Measurements from ENCODE around the gene FGF2.

- no peak for TF ChIP-seq YY1 (tag by site-specific recombination; IDR thresholded peaks at IDR 0.05)
- TF ChIP-seq ZNF433 (tag by site-specific recombination; IDR thresholded peaks at IDR 0.05; ENCODE audit: low read depth) = no peak
- TF ChIP-seq, protein P1, sequence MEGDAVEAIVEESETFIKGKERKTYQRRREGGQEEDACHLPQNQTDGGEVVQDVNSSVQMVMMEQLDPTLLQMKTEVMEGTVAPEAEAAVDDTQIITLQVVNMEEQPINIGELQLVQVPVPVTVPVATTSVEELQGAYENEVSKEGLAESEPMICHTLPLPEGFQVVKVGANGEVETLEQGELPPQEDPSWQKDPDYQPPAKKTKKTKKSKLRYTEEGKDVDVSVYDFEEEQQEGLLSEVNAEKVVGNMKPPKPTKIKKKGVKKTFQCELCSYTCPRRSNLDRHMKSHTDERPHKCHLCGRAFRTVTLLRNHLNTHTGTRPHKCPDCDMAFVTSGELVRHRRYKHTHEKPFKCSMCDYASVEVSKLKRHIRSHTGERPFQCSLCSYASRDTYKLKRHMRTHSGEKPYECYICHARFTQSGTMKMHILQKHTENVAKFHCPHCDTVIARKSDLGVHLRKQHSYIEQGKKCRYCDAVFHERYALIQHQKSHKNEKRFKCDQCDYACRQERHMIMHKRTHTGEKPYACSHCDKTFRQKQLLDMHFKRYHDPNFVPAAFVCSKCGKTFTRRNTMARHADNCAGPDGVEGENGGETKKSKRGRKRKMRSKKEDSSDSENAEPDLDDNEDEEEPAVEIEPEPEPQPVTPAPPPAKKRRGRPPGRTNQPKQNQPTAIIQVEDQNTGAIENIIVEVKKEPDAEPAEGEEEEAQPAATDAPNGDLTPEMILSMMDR (tag by site-specific recombination; IDR thresholded peaks at IDR 0.05) = no peak
- no peak for TF ChIP-seq ZNF16 (tag by site-specific recombination; IDR thresholded peaks at IDR 0.05; ENCODE audit: low read depth)
- no peak for TF ChIP-seq ZNF785 (tag by site-specific recombination; IDR thresholded peaks at IDR 0.05)
- no peak for TF ChIP-seq REST (tag by site-specific recombination; IDR thresholded peaks at IDR 0.05)
- no peak for TF ChIP-seq ZNF473 (tag by site-specific recombination; IDR thresholded peaks at IDR 0.05)
- TF ChIP-seq ZNF274 (IDR thresholded peaks at IDR 0.05; ENCODE audit: low read length) = no peak
- TF ChIP-seq ZNF274 (tag by site-specific recombination; IDR thresholded peaks at IDR 0.05; ENCODE audit: borderline replicate concordance) = no peak
- TF ChIP-seq ZNF138 (tag by site-specific recombination; IDR thresholded peaks at IDR 0.05; ENCODE audit: borderline replicate concordance) = no peak
Observed at GRCh38 chr4:122793811-122794210, 32.8 kb upstream of the FGF2 start.

Data from HEK293 (cell line).